NCI-H1436 (cell line): Measurements from ENCODE around the gene FRY.

ENCODE experiments used
- DNase-seq: peaks from one replicate; lab custom pipeline; 2025; lab: John Stamatoyannopoulos, UW

FRY gene

GRCh38 chr13:32135056-32135390 lies 103.4 kb downstream of the FRY start:
- no peak for DNase-seq

- DNase-seq = no peak
Measured at GRCh38 chr13:32135655-32136054, 104.1 kb downstream of the FRY start.

GRCh38 chr13:32136061-32136460 lies 104.5 kb downstream of the FRY start:
- DNase-seq = no peak

- no peak for DNase-seq
Measured at GRCh38 chr13:32136716-32137115, 105.1 kb downstream of the FRY start.

GRCh38 chr13:32139251-32139650 lies 107.7 kb downstream of the FRY start:
- DNase-seq = no peak

GRCh38 chr13:32140109-32140508 lies 108.5 kb downstream of the FRY start:
- DNase-seq = no peak

GRCh38 chr13:32141462-32141861 lies 109.9 kb downstream of the FRY start:
- no peak for DNase-seq

GRCh38 chr13:32142115-32142514 lies 110.5 kb downstream of the FRY start:
- DNase-seq = no peak

- no peak for DNase-seq
Measured at GRCh38 chr13:32142956-32143375, 111.4 kb downstream of the FRY start.

- no peak for DNase-seq
Measured at GRCh38 chr13:32147193-32147592, 115.6 kb downstream of the FRY start.

GRCh38 chr13:32147976-32148375 lies 116.4 kb downstream of the FRY start:
- DNase-seq = no peak

- DNase-seq = no peak
Measured at GRCh38 chr13:32150239-32150638, 118.7 kb downstream of the FRY start.

GRCh38 chr13:32150794-32151193 lies 119.2 kb downstream of the FRY start:
- DNase-seq = no peak

GRCh38 chr13:32151240-32151639 lies 119.7 kb downstream of the FRY start:
- DNase-seq = no peak

- DNase-seq = no peak
Measured at GRCh38 chr13:32153056-32153455, 121.5 kb downstream of the FRY start.

GRCh38 chr13:32159137-32159869 lies 127.7 kb downstream of the FRY start:
- no peak for DNase-seq

GRCh38 chr13:32162395-32163005 lies 130.9 kb downstream of the FRY start:
- DNase-seq = no peak

GRCh38 chr13:32164622-32165268 lies 133.2 kb downstream of the FRY start:
- DNase-seq = peak; percentile 45

GRCh38 chr13:32165796-32166195 lies 134.2 kb downstream of the FRY start:
- DNase-seq = no peak

GRCh38 chr13:32168131-32168530 lies 136.6 kb downstream of the FRY start:
- DNase-seq = no peak

GRCh38 chr13:32170841-32171240 lies 139.3 kb downstream of the FRY start:
- no peak for DNase-seq

GRCh38 chr13:32173881-32174280 lies 142.3 kb downstream of the FRY start:
- peak; percentile 44 for DNase-seq

GRCh38 chr13:32174366-32174765 lies 142.8 kb downstream of the FRY start:
- no peak for DNase-seq
